SH-SY5Y (cell line): ENCODE data around the gene SYT7.

Source experiments
- GATA2 ChIP-seq: IDR thresholded peaks from 2 replicates; pipeline ENCODE4 v1.6.1; 2011; ENCODE audit warnings: mild to moderate bottlenecking, low read depth, low read length
- GATA3 ChIP-seq: IDR thresholded peaks from 2 replicates; pipeline ENCODE4 v1.6.1; 2011; ENCODE audit warnings: low read depth, mild to moderate bottlenecking, low read length, moderate library complexity

The SYT7 gene

DNA sequence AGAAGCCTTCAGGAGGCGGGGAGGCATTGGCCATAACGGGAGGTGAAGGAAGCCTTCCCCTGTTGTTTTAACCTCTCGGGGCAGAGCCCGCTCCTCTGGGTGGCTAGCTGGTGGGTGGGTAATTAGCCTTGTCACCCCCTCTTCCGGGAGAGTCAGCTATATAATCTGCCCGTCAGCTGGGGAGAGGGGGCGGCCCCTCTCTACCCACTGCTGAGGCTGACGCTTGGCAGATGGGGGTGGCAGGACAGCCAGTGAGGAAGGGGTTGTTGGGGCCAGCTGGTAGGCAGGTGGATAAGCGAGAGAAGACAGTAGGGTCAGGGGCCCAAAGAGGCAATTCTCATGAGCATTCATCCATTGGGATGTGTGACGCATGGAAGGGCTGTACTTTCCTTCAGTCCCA is 33.0 kb upstream of the SYT7 start:
- TF ChIP-seq GATA3 (no peak), GATA2 (no peak)

GRCh38 chr11:61613051-61613450 is 32.2 kb upstream of the SYT7 start:
- TF ChIP-seq GATA3 (no peak), GATA2 (no peak)

DNA sequence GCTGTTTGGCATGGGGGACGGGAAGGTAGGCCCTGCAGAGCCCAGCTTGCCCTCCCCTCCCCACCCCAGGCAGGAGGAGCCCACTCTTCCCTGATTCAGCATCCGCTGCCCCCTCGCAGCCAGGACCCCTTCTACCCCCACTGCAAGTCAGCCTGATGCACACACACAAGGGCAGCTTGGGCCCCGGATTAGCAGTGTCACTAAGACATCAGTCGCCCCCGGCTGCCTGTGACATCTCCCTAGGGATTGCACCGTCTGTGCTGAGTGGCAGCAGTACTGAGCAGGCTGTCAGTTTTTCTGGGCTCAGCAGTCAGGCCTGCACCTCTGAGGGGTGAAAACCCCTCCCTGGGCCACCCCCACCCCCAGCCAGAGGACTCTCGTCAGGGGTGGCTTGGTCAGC is 30.4 kb upstream of the SYT7 start:
- TF ChIP-seq GATA3, result no peak
- TF ChIP-seq GATA2, result no peak

- TF ChIP-seq GATA3 (no peak), GATA2 (no peak)
Observed at GRCh38 chr11:61610905-61611304, 30.0 kb upstream of the SYT7 start.

DNA sequence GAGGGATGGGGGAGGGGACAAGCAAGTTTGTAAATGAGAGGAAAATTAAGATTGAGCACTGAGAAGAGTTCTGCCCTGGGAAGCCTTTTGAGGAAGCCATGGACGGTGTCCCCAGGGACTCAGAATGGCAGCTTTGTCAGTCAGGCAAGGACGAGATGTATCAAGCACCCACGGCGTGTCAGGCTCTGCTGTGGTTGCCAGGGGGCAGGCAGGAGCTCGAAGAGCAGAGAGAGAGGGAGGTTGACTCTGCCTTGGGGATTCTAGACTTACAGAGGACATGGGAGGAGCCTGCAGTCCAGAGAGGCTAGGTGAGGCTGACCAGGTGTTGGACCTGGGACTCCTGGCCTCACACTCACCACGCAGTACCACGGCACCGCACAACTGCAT is 29.1 kb upstream of the SYT7 start:
- TF ChIP-seq GATA2 (no peak), GATA3 (no peak)

DNA sequence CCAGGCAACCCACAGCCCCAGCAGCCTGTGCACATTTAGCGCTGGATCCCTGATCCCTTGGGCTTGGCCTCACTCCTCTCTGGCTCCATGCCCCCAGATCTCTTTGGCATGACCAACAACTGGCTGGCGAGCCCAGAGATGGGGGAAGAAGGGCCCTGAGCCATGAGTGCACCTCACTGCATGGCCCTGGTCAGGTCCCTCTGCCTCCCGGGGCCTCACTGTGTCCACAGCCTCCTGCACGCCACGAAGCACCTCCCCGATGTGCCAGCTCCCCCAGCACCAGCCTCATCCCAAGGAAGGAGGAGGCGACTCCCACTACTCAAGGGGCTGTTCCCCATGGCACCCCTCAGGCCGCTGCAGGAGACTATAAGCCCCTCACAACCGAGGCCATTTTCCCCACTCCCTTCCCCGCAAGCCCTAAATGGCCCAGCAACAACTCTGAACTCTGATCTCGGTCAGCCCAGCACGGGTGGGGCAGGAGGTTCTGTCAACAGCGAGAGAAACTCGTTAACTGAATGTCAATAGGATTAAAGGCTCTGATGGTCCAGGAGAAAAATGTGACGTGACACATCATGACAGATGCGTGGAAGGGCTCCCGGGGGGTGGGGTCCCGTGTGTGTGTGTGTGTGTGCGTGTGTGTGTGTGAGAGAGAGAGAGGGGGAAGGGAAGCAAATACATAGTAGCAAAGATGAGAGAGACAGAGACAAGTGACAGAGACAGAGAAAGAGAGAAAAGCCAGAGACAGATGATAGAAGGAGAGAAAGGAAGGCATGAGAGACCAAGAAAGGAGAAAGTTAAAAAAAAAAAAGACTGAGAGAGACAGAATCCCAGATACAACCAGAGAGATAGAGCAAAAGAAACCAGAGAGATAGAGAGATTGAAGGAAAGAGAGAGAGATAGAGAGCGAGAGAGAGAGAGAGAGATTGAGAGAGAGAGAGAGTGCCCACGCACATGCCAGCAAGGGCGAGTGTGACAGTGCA is 28.4 kb upstream of the SYT7 start:
- TF ChIP-seq GATA2, result no peak
- TF ChIP-seq GATA3, result no peak

DNA sequence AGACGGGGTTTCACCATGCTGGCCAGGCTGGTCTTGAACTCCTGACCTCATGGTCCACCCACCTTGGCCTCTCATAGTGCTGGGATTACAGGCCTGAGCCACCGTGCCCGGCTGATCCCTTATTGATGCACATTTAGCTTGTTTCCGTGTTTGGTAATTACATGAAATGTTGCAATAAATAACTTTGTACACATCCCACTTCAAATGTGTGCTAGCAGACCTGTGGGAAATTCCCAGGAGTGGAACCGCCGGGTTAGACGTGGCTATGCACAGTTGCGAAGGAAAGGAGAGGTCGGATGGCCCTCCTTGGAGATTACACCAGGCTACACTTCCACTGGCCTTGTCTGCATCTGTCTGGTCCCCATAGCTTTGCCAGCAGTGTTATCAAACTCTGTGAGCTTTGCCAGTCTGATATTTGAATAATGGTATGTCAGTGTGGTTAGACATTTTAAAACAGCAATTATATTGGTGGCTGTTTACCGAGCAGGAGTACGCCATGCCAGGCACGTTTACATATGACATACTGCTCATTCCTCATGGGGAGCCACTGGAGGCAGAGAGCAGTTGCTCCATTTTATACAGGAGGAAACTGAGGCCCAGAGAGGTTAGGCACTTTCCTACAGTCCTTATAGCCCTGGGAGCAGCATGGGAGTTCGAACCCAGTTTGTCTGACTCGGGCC is 27.2 kb upstream of the SYT7 start:
- TF ChIP-seq GATA3 (no peak), GATA2 (no peak)

DNA sequence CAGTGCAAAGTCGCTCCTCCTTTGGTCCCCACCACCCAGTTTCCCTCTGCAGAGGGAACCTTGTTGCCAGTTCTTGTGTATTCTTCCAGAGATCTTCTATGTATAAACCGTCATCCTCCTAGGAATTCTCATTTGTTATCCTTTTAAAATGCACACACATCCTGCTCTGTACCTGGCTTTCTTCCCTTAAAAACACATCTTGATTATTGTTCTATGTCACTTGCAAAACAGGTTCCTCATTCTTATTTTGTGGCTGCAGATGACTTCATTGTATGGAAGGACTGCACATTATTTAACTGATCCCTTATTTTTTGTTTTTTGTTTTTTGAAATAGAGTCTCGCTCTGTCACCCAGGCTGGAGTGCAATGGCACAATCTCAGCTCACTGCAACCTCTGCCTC is 26.6 kb upstream of the SYT7 start:
- TF ChIP-seq GATA3, result no peak
- no peak for TF ChIP-seq GATA2

DNA sequence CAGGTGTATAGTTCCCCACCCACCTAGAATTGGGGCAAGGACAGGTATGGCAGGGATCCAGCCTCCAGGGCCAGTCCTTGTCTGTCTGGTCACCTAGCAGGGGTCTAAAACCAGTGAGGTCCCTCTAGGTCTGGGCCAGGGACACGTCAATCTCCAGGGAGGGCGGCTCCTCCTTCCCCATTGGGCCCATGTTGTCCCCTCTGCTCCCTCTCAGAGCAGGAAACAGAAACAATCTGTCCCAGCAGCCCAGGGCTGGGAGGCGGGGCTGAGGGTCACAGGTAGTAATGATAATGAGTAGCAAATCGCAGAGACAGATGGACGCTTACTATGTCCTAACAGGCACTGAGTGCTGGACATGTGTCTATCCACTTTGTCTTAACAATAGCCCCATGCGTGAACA is 22.8 kb upstream of the SYT7 start:
- TF ChIP-seq GATA3 (no peak), GATA2 (no peak)

DNA sequence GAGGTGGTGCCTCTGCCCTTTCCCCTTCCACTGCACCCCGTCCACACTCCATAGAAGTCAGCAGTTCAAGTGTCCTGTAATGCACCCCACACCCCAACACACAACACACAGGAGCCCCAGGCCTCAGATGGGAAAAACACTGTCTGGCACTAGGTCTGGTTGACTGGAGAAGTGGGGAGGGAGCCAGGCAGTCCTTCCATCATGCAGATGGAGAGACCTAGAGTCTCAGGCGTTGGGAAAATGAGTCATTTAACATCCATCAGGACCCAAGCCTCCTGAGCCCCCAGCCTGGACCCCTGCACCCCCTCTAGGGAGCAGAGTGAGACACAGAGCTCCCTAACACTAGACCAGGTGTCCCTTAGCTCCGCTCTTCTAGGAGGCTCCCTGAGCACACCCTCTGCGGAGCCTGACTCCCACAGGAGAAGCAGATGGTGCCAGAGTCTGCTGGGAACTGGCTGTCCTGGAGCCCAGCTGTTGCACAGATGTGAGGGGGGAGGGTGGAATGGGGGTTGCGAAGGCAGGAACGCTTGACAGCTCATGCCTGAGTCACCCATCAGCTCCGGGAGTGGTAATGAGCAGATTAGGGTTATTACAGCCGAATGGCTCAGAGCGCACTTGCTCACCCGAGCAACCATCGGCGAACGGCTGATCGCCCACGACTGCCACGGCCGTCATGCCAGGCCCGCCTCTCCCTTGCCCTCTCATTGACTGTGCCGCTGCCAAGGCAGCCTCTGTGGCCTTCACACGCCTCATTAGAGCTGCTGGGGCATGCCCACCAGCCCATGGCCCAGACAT is 22.1 kb upstream of the SYT7 start:
- no peak for TF ChIP-seq GATA3
- 0 out of 2 replicates have a peak, but pooled peaks have one; percentile 15 for TF ChIP-seq GATA2

- TF ChIP-seq GATA2 (no peak), GATA3 (no peak)
Observed at GRCh38 chr11:61601512-61601911, 20.6 kb upstream of the SYT7 start.

DNA sequence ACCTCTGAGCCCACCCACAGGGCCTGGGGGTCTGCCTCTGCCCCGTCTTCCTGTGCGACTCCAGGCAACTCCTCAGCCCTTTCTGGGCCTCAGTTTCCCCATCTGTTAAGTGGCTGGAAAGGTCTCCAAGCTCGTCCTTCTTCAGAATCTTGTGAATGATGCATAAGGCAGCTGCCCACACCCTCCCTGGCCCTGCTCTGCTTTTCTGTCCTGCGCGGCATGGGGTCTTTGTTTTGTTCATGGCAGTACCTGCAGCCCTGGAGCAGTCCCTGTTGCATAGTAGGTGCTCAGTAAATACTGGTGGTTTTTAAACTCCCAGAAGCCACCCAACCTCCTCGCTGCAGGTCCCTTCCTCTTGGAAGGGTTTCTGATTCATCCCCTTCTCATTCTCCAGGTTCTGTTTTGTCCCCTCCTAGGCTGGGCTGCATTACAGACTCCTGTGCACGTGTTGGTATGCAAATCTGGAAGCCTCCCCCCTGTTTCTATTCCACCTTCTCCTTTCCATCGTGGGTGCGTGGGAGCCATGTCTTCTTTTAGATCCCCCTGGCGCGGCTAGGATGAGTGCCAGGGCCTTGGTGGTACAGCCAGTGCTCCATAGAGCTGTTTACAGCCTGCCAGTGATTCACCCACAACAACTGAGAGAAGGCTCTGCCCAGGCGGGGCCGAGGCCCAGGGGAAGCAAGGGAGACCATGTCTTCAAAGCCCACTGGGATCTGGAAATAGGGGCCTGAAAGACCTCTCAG is 19.3 kb upstream of the SYT7 start:
- TF ChIP-seq GATA2 (no peak), GATA3 (no peak)

DNA sequence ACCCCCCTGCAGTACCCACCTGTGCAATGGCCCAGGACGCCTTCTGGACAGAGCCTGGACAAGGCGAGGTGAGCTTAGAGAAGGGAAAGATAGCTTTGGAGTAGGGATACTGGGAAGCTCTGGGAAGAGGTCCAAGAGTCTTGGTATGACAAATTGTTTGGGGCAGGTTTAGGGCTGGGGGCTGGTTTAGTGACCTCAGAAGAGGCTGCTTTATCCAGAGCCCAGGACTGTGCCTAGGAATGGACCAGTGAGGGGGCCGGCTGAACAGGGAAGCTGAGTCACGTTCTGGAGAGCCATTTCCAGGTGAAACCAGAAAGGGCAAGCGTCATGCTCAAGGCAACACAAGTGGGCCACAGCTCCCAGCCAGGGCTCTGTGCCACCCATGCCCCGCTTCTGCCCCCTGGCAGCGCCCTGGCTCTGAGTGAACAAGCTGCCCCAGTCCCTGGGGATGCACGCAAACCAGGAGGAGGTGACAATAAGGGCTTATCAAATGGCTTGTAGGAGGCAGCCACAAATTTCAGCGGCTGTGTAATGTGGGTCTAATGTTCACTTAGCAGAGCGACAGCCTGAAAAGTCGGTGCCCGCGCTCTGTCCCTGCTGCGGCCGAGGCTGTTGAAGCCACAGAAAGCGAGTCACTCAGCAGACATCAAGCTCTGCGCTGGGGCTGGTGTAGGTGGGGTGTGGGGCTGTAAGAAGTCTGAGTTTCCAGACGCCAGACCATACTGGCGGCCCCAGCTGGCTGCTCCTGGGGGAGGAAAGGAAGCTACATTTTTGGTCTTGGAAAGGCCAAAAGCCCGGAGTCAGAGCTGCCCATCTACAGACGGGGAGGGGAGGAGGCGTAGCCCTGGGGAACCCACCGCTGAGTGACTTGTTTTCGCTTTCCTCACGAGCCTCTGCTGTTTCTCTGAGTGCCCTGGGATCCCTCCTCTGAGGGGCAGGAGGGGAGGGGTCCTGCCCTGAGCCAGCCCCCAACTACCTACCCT is 18.3 kb upstream of the SYT7 start:
- no peak for TF ChIP-seq GATA2
